Measurements from ENCODE around the gene PNKD.
A peak's percentile ranks its signal among the peaks of the same experiment; 100 is the strongest.

The PNKD gene

GRCh38 chr2:218255446-218255845, 14.9 kb upstream of the PNKD start:
- TF ChIP-seq Cebpa-rat (IDR thresholded peaks at IDR 0.05), result no peak
- Histone ChIP-seq H3K4me1 (peaks cover 29% of the 10 kb centered on the region), H3K4me3 (no peak overlapping the region), H3K27ac (no peak overlapping the region), H3K9me3 (no peaks in the 10 kb centered on the region), H3K27me3 (no peaks in the 10 kb centered on the region), H4K20me1 (peaks cover 61% of the 10 kb centered on the region), H3K9ac (no peak overlapping the region), H3K36me3 (peaks cover 66% of the 10 kb centered on the region), H3K4me2 (no peak overlapping the region)

DNA sequence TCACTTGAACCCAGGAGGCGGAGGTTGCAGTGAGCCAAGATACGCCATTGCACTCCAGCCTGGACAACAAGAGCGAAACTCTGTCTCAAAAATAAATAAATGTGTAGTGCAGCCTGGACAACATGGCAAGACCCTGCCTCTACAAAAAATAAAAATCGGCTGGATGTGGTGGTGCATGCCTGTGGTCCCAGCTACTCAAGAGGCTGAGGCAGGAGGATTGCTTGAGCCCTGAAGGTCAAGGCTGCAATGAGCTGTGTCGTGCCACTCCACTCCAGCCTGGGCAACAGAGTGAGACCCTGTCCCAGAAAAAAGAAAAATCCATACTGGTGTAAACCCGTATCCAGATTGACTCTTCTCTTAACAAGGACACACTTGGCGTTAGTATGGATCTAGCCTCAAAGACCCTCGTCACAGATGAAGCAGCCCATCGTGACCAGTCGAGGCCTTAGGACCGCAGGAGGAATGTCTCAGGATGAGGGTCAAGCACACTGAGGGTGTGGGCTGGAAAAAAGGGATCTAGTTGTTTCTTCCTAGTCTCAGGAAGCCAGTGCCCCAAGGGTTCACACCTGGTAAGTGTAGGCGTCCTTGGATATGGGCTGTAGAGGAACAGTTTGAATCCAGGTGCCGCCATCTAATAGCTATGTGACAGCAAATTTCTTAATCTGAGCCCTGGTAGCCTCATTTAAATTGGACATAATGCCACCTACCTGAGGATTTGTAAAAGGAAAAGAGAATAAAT, 13.5 kb upstream of the PNKD start:
- H3K27me3 ChIP-seq, result no peaks in the 10 kb centered on the region
- peaks cover 49% of the 10 kb centered on the region for H4K20me1 ChIP-seq
- no peaks in the 10 kb centered on the region for H3K9me3 ChIP-seq
- TF ChIP-seq Cebpa-rat (IDR thresholded peaks at IDR 0.05), result no peak
- peak overlapping the region; percentile 67; the same call in 1 of the 2 replicates for H3K4me2 ChIP-seq
- H3K4me3 ChIP-seq, result no peak overlapping the region
- peaks cover 40% of the 10 kb centered on the region for H3K4me1 ChIP-seq
- H3K36me3 ChIP-seq, result peaks cover 53% of the 10 kb centered on the region
- peak overlapping the region; percentile 45; the same call in 1 of the 2 replicates for H3K27ac ChIP-seq
- H3K9ac ChIP-seq, result no peak overlapping the region

DNA sequence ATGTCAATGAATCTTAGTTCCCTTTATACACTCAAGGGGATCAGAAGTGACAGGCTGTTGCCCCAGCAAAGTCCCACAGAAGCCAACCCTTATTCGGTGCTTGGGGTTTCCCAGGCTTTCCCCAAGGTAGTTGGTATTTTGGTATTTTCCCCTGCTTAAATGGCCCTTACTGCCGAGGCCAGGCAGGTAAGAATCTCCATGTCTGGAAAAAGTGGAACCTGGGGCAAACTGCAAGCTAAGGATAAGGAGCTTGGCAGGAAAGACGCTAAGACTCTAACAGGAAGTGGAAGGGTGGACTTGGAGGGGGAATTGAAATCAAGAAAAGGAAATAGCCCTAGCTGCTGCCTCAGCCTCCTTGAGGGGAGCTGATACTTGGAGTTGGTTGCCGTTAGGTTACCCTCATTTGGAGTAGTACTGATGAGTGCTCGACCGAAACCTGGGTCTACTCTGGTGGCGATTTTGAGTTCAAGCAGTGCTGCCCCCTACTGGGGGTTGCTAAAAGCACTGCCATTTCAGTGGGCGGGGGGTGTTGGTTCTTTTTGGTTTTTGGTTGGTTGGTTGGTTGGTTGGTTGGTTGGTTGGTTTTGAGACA, 12.8 kb upstream of the PNKD start:
- peaks cover 42% of the 10 kb centered on the region for H4K20me1 ChIP-seq
- H3K27me3 ChIP-seq, result no peaks in the 10 kb centered on the region
- peaks cover 46% of the 10 kb centered on the region for H3K36me3 ChIP-seq
- no peak overlapping the region for H3K9ac ChIP-seq
- no peaks in the 10 kb centered on the region for H3K9me3 ChIP-seq
- no peak overlapping the region for H3K4me3 ChIP-seq
- TF ChIP-seq Cebpa-rat (IDR thresholded peaks at IDR 0.05), result no peak
- peak overlapping the region; percentile 67 for H3K4me2 ChIP-seq
- peaks cover 47% of the 10 kb centered on the region for H3K4me1 ChIP-seq
- H3K27ac ChIP-seq, result peak overlapping the region; percentile 45; the same call in 1 of the 2 replicates

GRCh38 chr2:218259099-218259961, 11.0 kb upstream of the PNKD start:
- Histone ChIP-seq H3K9me3 (no peaks in the 10 kb centered on the region), H3K27ac (peak overlapping the region; percentile 31; the same call in 1 of the 2 replicates), H4K20me1 (peaks cover 27% of the 10 kb centered on the region), H3K36me3 (peaks cover 45% of the 10 kb centered on the region), H3K9ac (no peak overlapping the region), H3K4me3 (no peak overlapping the region), H3K27me3 (no peaks in the 10 kb centered on the region), H3K4me2 (no peak overlapping the region; the same call in 1 of the 2 replicates), H3K4me1 (peaks cover 63% of the 10 kb centered on the region)
- TF ChIP-seq Cebpa-rat (IDR thresholded peaks at IDR 0.05), result no peak

DNA sequence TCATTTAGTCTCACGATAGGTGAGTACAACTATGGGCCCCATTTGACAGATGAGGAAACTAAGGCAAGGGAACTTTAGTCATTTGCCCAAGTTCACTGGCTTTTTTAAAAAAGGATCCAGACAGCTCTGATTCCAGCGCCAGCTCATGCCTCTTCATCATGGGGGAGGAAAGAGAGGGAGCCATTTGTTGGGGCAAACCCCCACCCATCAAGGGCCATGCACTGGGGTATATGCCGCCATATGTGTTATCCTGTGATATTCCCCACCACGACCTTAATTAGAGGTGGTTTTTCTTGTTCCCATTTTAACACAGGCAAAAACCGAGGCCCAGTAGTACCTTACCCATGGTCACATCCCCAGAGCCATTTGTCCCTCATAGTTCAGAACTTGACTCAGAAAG, 10.2 kb upstream of the PNKD start:
- Histone ChIP-seq H3K36me3 (peaks cover 45% of the 10 kb centered on the region), H3K9ac (no peak overlapping the region), H3K27me3 (no peaks in the 10 kb centered on the region), H4K20me1 (peaks cover 26% of the 10 kb centered on the region), H3K27ac (no peak overlapping the region), H3K4me1 (peaks cover 69% of the 10 kb centered on the region), H3K4me3 (no peak overlapping the region), H3K9me3 (no peaks in the 10 kb centered on the region), H3K4me2 (no peak overlapping the region)
- TF ChIP-seq Cebpa-rat (IDR thresholded peaks at IDR 0.05), result no peak

GRCh38 chr2:218260742-218261422, 9.4 kb upstream of the PNKD start, which contains the start of gene GPBAR1:
Gene GPBAR1, plus strand, starts transcription at chr2:218261015. Its CDS starts 1,710 bp downstream, at chr2:218262725.
- peak within 1 kb of the TSS; percentile 77 for H3K4me2 ChIP-seq
- no peaks in the 10 kb centered on the region for H3K27me3 ChIP-seq
- H4K20me1 ChIP-seq, result peaks cover 26% of the 10 kb centered on the region
- no peak for TF ChIP-seq Cebpa-rat (IDR thresholded peaks at IDR 0.05)
- H3K9me3 ChIP-seq, result no peaks in the 10 kb centered on the region
- no peak within 1 kb of the TSS for H3K4me3 ChIP-seq
- peak within 1 kb of the TSS; percentile 71 for H3K27ac ChIP-seq
- peaks cover 45% of the 10 kb centered on the region for H3K36me3 ChIP-seq
- peaks cover 69% of the 10 kb centered on the region for H3K4me1 ChIP-seq
- H3K9ac ChIP-seq, result peak within 1 kb of the TSS; percentile 69

- peaks cover 45% of the 10 kb centered on the region for H3K36me3 ChIP-seq
- peak overlapping the region; percentile 77 for H3K4me2 ChIP-seq
- H3K27me3 ChIP-seq, result no peaks in the 10 kb centered on the region
- H3K27ac ChIP-seq, result peak overlapping the region; percentile 71
- TF ChIP-seq Cebpa-rat (IDR thresholded peaks at IDR 0.05), result no peak
- H3K4me3 ChIP-seq, result no peak overlapping the region
- H4K20me1 ChIP-seq, result peaks cover 30% of the 10 kb centered on the region; the same call in 1 of the 2 replicates
- H3K4me1 ChIP-seq, result peaks cover 69% of the 10 kb centered on the region
- H3K9me3 ChIP-seq, result no peaks in the 10 kb centered on the region
- H3K9ac ChIP-seq, result peak overlapping the region; percentile 69
These were observed 8.7 kb upstream of the PNKD start for GRCh38 chr2:218261423-218262236.

DNA sequence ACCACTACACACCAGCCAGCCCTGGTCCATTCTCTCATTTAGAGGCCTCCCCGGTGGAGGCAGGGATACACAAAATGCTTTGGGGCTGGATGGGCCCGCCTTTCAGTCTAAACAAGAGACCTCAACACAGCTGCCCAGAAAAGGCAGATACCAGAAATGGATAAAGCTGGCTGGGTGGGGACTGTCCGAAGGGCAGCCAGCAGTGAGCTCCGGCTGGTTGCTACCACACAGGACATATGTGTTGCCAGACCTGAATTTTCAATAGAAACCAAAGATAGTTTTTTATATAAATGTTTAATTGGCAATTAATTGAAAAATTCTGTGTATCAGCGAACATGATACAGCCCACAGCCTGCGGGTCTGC, 8.1 kb upstream of the PNKD start:
- peak overlapping the region; percentile 77 for H3K4me2 ChIP-seq

More for the DNA sequence above, 8.1 kb upstream of the PNKD start:
- Histone ChIP-seq H3K27ac (peak overlapping the region; percentile 71), H3K9me3 (no peaks in the 10 kb centered on the region), H3K36me3 (peaks cover 46% of the 10 kb centered on the region), H3K4me1 (peaks cover 63% of the 10 kb centered on the region), H4K20me1 (peaks cover 30% of the 10 kb centered on the region), H3K9ac (peak overlapping the region; percentile 69; the same call in 1 of the 2 replicates), H3K4me3 (no peak overlapping the region), H3K27me3 (no peaks in the 10 kb centered on the region)
- TF ChIP-seq Cebpa-rat (IDR thresholded peaks at IDR 0.05), result no peak
